Measurements from ENCODE around the gene NIN. TPM values are rescaled to one million over a fixed set of nuclear protein-coding genes. Genes with fewer than 3 reads are reported as not detected.
"Not testable (repeated sequence)": the region's sequence is repeated elsewhere in the genome, so short reads cannot be mapped to it uniquely, and the experiment has no call there.

Gene NIN
- total RNA-seq, 4 donors from 2014 or later, result 22.7 to 32.2 (median 28.5) TPM

DNA sequence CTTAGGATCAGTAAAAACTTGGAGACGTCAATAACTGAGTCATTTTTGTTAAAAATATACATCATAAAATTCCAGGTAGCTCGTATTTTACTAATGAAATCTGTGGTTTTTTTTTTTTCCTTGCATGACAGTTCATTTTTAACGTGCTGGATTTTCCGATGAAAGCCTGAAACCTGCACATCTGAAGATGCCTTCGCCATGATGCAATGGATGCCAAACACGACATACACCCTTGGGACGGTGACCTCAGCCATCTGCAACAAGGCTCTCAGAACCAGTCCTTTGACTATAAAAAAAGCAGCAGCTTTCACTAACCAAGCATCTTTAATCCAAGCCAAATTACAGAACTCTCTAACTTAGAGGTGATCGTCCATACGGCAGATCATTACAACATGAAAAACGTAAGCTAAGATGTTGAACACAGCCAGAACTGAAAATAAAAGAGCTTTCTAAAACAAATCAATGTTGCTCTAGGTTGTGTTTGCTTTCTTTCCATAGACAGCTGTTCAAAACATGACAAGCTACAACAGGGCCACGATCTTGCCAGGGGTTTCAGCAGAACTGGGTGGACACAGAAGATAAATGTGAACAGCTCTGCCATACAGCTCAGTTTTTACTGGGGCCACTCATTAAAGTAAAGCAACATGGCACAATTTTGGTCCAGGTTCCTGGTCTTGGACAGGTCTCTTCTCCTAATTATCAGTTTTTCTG lies 7.8 kb downstream of the NIN start:
- H3K4me3 ChIP-seq (ENCODE audit: low read depth, poor library complexity, severe bottlenecking), result no peak overlapping the region
- DNase-seq (ENCODE audit: low spot score in 2 of 2), result no peak
- TF ChIP-seq, protein P1, sequence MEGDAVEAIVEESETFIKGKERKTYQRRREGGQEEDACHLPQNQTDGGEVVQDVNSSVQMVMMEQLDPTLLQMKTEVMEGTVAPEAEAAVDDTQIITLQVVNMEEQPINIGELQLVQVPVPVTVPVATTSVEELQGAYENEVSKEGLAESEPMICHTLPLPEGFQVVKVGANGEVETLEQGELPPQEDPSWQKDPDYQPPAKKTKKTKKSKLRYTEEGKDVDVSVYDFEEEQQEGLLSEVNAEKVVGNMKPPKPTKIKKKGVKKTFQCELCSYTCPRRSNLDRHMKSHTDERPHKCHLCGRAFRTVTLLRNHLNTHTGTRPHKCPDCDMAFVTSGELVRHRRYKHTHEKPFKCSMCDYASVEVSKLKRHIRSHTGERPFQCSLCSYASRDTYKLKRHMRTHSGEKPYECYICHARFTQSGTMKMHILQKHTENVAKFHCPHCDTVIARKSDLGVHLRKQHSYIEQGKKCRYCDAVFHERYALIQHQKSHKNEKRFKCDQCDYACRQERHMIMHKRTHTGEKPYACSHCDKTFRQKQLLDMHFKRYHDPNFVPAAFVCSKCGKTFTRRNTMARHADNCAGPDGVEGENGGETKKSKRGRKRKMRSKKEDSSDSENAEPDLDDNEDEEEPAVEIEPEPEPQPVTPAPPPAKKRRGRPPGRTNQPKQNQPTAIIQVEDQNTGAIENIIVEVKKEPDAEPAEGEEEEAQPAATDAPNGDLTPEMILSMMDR (IDR thresholded peaks at IDR 0.05), result no peak
- TF ChIP-seq POLR2A (IDR thresholded peaks at IDR 0.05), result no peak
- intact Hi-C loops (cut with DNase I; ENCODE audit: low total_unique reads), result no loop called here
- 29 to 33% methylated on average over 11 of the region's 11 CpGs for WGBS, 2 donors

DNA sequence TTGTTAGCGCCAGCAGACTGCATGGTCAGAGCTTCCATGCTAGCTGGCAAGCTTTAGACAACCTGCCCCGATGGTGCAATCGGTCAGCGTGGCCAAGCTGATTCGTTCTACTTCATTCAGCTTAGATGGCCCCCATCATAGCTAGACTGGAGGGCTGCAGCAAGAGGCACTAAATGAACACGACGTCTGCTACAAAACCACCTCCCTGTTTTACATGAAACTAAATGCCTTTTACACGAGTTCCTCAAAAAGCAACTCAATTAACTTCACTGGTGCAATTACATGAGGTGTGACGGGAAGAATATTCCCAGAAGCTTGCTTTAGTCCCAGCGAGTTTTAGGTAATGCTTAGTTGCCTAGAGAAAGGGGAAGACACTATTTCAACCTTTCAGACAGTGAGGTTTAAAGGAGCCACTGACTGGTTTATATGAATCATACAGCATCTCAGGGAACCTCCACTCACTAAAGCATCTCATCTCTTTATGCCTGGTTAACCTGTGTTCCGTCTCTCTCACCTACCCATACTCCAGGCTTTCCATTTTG lies 8.4 kb downstream of the NIN start:
- intact Hi-C loops (cut with DNase I; ENCODE audit: low total_unique reads), result no loop called here

DNA sequence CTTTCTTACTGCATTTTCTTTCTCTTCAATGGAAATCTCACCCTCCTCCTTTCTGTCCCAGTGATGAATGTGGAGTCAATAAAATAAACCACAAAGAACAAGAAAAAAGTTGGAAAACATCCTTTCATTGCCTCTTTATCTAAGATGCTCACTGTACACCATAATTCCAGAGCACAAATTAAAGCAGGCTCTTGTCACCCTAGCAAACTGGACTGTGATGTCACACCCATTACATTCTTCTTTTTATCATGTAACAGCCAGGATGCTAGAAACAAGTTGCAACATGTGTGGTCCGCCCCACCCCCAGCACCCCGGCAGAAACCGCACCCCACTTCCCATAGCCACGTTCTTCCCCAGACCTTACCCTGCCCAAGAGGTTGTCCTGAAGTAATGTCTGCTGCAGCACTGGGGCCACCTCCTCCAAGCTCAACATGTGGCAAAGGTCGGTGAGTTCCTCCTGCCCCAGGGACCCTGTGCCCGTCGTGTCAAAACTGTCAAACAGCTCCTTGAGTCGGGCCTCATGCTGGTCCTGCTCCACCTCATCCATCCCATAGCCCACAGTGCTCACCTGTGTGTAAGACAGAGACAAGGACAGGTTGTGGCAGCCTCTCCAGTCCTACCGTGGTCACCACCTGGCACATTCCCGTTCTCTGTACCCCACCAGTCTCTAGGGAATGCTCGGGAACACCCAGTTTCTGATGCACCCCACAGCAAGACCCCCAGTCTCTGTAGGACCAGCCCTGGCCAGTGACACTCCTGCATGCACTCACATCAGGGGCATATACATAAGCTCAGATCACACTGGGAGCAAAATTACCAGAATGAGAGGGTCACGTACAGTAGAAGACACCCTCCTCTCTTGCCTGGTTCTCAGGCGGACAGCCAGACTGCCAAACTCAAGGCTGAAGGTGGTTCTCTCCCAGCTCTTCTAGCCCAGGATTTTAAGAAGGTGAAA lies 9.2 kb downstream of the NIN start:
- peak; percentile 29 to 87 for DNase-seq (ENCODE audit: low spot score in 2 of 2)
- no peak overlapping the region for H3K4me3 ChIP-seq (ENCODE audit: low read depth, poor library complexity, severe bottlenecking)
- intact Hi-C loops (cut with DNase I; ENCODE audit: low total_unique reads), result no loop called here
- WGBS, 2 donors, result 53 to 60% methylated on average over 13 of the region's 13 CpGs
- TF ChIP-seq POLR2A (IDR thresholded peaks at IDR 0.05), result no peak
- TF ChIP-seq, protein P1 (IDR thresholded peaks at IDR 0.05), result no peak

More for the DNA sequence above, 8.4 kb downstream of the NIN start:
- no peak for DNase-seq (ENCODE audit: low spot score in 2 of 2)
- TF ChIP-seq POLR2A (IDR thresholded peaks at IDR 0.05), result no peak
- TF ChIP-seq, protein P1 (IDR thresholded peaks at IDR 0.05), result no peak
- no peak overlapping the region for H3K4me3 ChIP-seq (ENCODE audit: low read depth, poor library complexity, severe bottlenecking)
- 61 to 70% methylated on average over 11 of the region's 11 CpGs for WGBS, 2 donors

DNA sequence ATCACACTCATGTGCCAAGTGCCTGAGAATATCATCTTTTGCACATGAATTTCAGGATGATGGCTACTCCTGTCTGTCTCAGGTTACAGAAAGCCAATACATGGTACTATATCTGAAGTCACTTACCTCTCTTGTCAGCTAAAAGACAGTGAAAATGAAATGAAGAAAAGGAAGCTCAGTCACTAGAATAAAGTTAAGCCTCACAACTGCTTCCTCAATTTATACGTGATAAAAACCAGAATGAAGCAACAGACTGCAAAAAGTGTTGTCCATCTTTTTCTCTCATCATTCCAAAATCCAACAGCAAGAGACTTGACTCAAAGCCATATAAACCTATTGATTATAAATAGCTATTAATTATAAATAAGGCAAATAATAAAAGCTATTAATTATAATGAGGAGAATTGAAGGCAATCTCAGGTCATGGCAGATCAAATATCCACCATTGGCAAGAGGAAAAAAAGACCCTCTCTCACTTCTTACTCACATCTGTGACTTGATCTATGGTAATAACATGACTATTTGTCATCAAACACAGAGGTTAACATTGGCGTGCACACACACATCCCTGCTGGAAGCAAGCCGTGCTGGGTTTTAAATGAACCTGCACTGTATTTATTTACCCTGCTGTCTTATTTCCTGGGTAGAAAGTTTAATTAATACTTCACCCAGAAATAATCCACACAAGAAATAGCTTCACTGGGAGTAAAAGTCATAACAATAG lies 10.0 kb downstream of the NIN start:
- WGBS, 2 donors, result 68 to 70% methylated on average over 3 of the region's 3 CpGs

DNA sequence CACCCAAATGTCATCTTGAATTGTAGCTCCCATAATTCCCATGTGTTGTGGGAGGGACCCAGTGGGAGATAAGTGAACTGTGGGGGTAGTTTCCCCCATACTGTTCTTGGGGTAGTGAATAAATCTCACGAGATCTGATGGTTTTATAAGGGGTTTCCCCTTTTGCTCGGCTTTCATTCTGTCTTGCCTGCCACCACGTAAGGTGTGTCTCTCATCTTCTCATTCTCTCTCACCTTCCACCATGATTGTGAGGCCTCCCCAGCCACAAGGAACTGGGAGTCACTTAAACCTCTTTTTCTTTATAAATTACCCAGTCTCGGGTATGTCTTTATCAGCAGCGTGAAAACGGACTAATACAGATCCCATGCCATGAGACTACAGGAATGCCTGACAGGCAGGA lies 11.7 kb downstream of the NIN start:
- 87 to 89% methylated on average over 6 of the region's 6 CpGs for WGBS, 2 donors
- DNase-seq (ENCODE audit: low spot score in 2 of 2); H3K4me3 ChIP-seq (ENCODE audit: low read depth, poor library complexity, severe bottlenecking); intact Hi-C loops (cut with DNase I; ENCODE audit: low total_unique reads): not testable (repeated sequence)

More for the DNA sequence above, 10.0 kb downstream of the NIN start:
- intact Hi-C loops (cut with DNase I; ENCODE audit: low total_unique reads), result no loop called here
- no peak overlapping the region for H3K4me3 ChIP-seq (ENCODE audit: low read depth, poor library complexity, severe bottlenecking)
- no peak for TF ChIP-seq POLR2A (IDR thresholded peaks at IDR 0.05)
- TF ChIP-seq, protein P1 (IDR thresholded peaks at IDR 0.05), result no peak
- no peak for DNase-seq (ENCODE audit: low spot score in 2 of 2)

All from lower leg skin (tissue), 4 donors.